Retinal pigment epithelial cell (primary cell): ENCODE data around the gene KIAA1191.
A peak's percentile ranks its signal among the peaks of the same experiment; 100 is the strongest.
"Not testable (repeated sequence)": the region's sequence is repeated elsewhere in the genome, so short reads cannot be mapped to it uniquely, and the experiment has no call there.

Source experiments
- DNase-seq: peaks from one replicate; pipeline ENCODE4 v3.0.0-alpha.2; 2010; ENCODE audit warnings: low read depth
- H3K4me3 ChIP-seq: 2 replicates; pipeline ENCODE4 v1.5.1; 2011; ENCODE audit warnings: mild to moderate bottlenecking, low read length, control low read depth, moderate library complexity
- TF ChIP-seq, protein P1 (sequence below): conservative IDR thresholded peaks from 2 replicates; pipeline ENCODE4 v1.5.1; 2011; ENCODE audit warnings: low read depth, low read length, control low read depth, inconsistent platforms

The KIAA1191 gene, protein sequence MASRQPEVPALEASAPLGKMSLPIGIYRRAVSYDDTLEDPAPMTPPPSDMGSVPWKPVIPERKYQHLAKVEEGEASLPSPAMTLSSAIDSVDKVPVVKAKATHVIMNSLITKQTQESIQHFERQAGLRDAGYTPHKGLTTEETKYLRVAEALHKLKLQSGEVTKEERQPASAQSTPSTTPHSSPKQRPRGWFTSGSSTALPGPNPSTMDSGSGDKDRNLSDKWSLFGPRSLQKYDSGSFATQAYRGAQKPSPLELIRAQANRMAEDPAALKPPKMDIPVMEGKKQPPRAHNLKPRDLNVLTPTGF

GRCh38 chr5:176361437-176362232 is at the start of gene KIAA1191:
Gene KIAA1191, minus strand, starts transcription at chr5:176361764. Its CDS starts 2,256 bp downstream, at chr5:176359508.
- peak within 1 kb of the TSS; percentile 94 for H3K4me3 ChIP-seq
- TF ChIP-seq, protein P1, sequence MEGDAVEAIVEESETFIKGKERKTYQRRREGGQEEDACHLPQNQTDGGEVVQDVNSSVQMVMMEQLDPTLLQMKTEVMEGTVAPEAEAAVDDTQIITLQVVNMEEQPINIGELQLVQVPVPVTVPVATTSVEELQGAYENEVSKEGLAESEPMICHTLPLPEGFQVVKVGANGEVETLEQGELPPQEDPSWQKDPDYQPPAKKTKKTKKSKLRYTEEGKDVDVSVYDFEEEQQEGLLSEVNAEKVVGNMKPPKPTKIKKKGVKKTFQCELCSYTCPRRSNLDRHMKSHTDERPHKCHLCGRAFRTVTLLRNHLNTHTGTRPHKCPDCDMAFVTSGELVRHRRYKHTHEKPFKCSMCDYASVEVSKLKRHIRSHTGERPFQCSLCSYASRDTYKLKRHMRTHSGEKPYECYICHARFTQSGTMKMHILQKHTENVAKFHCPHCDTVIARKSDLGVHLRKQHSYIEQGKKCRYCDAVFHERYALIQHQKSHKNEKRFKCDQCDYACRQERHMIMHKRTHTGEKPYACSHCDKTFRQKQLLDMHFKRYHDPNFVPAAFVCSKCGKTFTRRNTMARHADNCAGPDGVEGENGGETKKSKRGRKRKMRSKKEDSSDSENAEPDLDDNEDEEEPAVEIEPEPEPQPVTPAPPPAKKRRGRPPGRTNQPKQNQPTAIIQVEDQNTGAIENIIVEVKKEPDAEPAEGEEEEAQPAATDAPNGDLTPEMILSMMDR = peak; percentile 15
- peak; percentile 60 for DNase-seq

DNA sequence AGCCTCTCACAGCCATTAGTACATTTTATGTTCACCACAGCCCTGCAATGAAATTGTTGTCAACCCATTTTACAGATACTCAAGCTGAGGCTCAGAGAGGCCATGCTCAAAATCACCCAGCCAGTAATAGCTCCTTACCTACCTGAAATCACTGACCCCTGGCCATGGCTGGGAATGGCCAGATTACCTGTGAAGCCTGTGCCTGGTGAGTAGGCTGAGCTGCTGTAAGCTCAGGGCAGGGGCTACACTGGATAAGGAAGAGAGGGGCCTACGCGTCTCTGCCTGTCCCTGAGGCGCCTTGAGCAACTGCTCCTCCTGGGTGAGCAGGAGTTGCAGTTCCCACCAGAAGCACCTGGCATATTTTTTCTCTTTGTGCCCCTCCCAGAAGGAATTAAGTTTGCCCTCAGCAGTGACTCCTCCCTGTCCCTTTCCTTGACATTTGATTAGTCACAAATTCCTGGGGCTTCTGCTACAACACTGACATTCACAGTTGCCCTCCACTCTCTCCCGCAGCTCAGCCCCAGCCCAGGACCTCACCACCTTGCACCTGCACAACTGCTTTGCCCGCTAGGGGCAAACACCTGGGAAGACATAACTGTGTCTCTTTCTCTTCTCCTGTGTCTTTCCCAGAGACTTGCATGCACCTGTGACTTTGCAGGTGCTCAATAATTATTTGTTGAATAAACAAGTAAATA is 49.1 kb upstream of the KIAA1191 start:
- no peak for DNase-seq
- H3K4me3 ChIP-seq = no peak overlapping the region
- TF ChIP-seq, protein P1 = no peak

DNA sequence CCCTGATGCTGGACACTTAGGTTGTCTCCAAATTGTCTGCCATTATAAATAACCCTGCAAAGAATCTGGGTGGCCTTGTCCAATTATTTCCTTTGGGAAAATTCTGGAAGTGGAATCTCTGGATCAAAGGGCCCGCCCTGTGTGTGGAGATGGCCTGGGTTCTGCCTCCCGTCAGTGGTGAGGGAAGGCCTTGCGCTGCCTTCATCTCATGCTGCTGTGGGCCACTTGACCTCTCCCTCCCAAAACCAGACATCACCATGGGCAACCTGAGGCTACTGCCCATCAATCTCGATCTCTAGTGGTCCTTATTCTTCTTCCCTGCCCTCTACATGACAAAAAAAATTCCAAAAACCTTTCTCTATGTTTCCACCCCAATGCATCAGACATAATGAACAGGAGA is 48.2 kb upstream of the KIAA1191 start:
- TF ChIP-seq, protein P1 = no peak
- DNase-seq = no peak
- no peak overlapping the region for H3K4me3 ChIP-seq

GRCh38 chr5:176408590-176408989 is 47.0 kb upstream of the KIAA1191 start:
- TF ChIP-seq, protein P1 = no peak

GRCh38 chr5:176408252-176408573 is 46.6 kb upstream of the KIAA1191 start:
- H3K4me3 ChIP-seq, DNase-seq: not testable (repeated sequence)

More at GRCh38 chr5:176408590-176408989, 47.0 kb upstream of the KIAA1191 start:
- no peak overlapping the region for H3K4me3 ChIP-seq
- no peak for DNase-seq

- no peak for DNase-seq
- H3K4me3 ChIP-seq = no peak overlapping the region
- TF ChIP-seq, protein P1 = no peak
Measured at GRCh38 chr5:176407456-176408251, 46.1 kb upstream of the KIAA1191 start.
